HCT116 (cell line): ENCODE measurements around the gene LIPE. TPM values are rescaled to one million over a fixed set of nuclear protein-coding genes. Genes with fewer than 3 reads are reported as not detected.

Experiments
- ATAC-seq: fragments of 200-7000 bp; cut with Tn5 transposase; 2 replicates; pipeline ENCODE4 v1.9.1; 2020; ENCODE audit warnings: mild to moderate bottlenecking, moderate library complexity
- BruUV-seq: library from RNA; stranded (reverse); fragments of 400-500 nt; replicated peaks from 2 replicates; lab custom pipeline; 2021; lab: Mats Ljungman, UMichigan
- CTCF ChIA-PET: fragments of 300-600 bp; sonication (Branson Sonifier 250); formaldehyde crosslinking; loops from one replicate; lab custom pipeline; 2021; ENCODE audit warnings: antibody characterized with exemption; lab: Charles Lee
- POLR2A ChIA-PET: fragments of 300-600, 350-600 bp; sonication (Branson Sonifier 250); formaldehyde crosslinking; loops from one replicate; lab custom pipeline; 2021; ENCODE audit warnings: antibody characterized with exemption; lab: Charles Lee
- RAD21 ChIA-PET, 2 experiments: fragments of 300-600 bp; sonication (Branson Sonifier 250); formaldehyde crosslinking; loops; one replicate each; lab custom pipeline; 2023; ENCODE audit warnings: low total read pairs in 2 of 2; ENCODE audit not compliant: uncharacterized antibody in 2 of 2, unreplicated experiment in 2 of 2, low non-redundant PET in 1 of 2; lab: Charles Lee
- DNase-seq: peaks from one replicate; pipeline ENCODE4 v3.0.0-alpha.2; 2010; ENCODE audit warnings: low read depth, low spot score
- H2AFZ ChIP-seq: fragments of 200-600 bp; shearing (Covaris generic), sonication (generic); 2 replicates; pipeline ENCODE4 v1.6.1; 2017; ENCODE audit warnings: low read depth, mixed run types, mixed read lengths, antibody characterized with exemption, low read length; ENCODE audit not compliant: poor library complexity, severe bottlenecking
- H3K27ac ChIP-seq: 2 replicates; pipeline ENCODE4 v1.5.1; 2012; ENCODE audit warnings: low read depth, low read length
- H3K27me3 ChIP-seq: fragments of 200-600 bp; sonication (generic); 2 replicates; pipeline ENCODE4 v1.6.1; 2016; ENCODE audit warnings: mixed run types, low read length, mixed read lengths; ENCODE audit not compliant: insufficient read depth
- H3K36me3 ChIP-seq, 2 experiments: fragments of 200-500 bp in 1 of 2; fragments of 200-600 bp in 1 of 2; sonication (Bioruptor generic) in 1 of 2; sonication (generic) in 1 of 2; 2 replicates each; pipeline versions ENCODE4 v1.5.1 to v1.6.1; 2014 to 2016; ENCODE audit warnings: low read length in 2 of 2, inconsistent platforms in 1 of 2, mixed read lengths in 1 of 2, mixed run types in 1 of 2; ENCODE audit not compliant: insufficient read depth in 2 of 2, control insufficient read depth in 1 of 2
- H3K4me1 ChIP-seq, 2 experiments: fragments of 200-600 bp in 1 of 2; sonication (generic) in 1 of 2; 2 replicates each; pipeline versions ENCODE4 v1.5.1 to v1.6.1; 2012 to 2017; ENCODE audit warnings: low read length in 2 of 2, inconsistent platforms in 1 of 2, mild to moderate bottlenecking in 1 of 2, mixed read lengths in 1 of 2, mixed run types in 1 of 2, moderate library complexity in 1 of 2; ENCODE audit not compliant: insufficient read depth in 2 of 2, control insufficient read depth in 1 of 2
- H3K4me2 ChIP-seq: fragments of 200-600 bp; sonication (generic); 2 replicates; pipeline ENCODE4 v1.6.1; 2017; ENCODE audit warnings: mixed run types, low read length, mixed read lengths
- H3K4me3 ChIP-seq, 2 experiments: fragments of 200-600 bp in 1 of 2; sonication (generic) in 1 of 2; replicated peaks in 1 of 2; 2 replicates each; pipeline ENCODE4 v1.5.1; 2011 to 2016; ENCODE audit warnings: low read length in 2 of 2, control low read depth in 1 of 2, low read depth in 1 of 2, mild to moderate bottlenecking in 1 of 2, mixed read lengths in 1 of 2, mixed run types in 1 of 2
- H3K79me2 ChIP-seq: fragments of 200-600 bp; sonication (generic); 2 replicates; pipeline ENCODE4 v1.6.1; 2017; ENCODE audit warnings: mild to moderate bottlenecking, mixed run types, low read length, moderate library complexity, mixed read lengths; ENCODE audit not compliant: insufficient read depth
- H3K9ac ChIP-seq: fragments of 200-600 bp; sonication (generic); 2 replicates; pipeline ENCODE4 v1.6.1; 2016; ENCODE audit warnings: low read length, mixed read lengths
- H3K9me2 ChIP-seq: fragments of 200-600 bp; sonication (generic), shearing (Covaris generic); 2 replicates; pipeline ENCODE4 v1.6.1; 2017; ENCODE audit warnings: mixed run types, mild to moderate bottlenecking, moderate library complexity; ENCODE audit not compliant: insufficient read depth
- H3K9me3 ChIP-seq, 2 experiments: fragments of 200-500 bp in 1 of 2; fragments of 200-600 bp in 1 of 2; sonication (Bioruptor generic) in 1 of 2; sonication (generic) in 1 of 2; 2 replicates each; pipeline ENCODE4 v1.6.1; 2014 to 2017; ENCODE audit warnings: low read length in 2 of 2, mixed read lengths in 2 of 2, inconsistent platforms in 1 of 2, low read depth in 1 of 2, mild to moderate bottlenecking in 1 of 2, mixed run types in 1 of 2, moderate library complexity in 1 of 2; ENCODE audit not compliant: control insufficient read depth in 1 of 2, insufficient read depth in 1 of 2
- H4K20me1 ChIP-seq: fragments of 200-600 bp; sonication (generic), shearing (Covaris generic); 2 replicates; pipeline ENCODE4 v1.6.1; 2017; ENCODE audit warnings: mixed run types, mild to moderate bottlenecking, moderate library complexity; ENCODE audit not compliant: insufficient read depth
- CBX3 ChIP-seq: IDR thresholded peaks from 2 replicates; pipeline ENCODE4 v1.6.1; 2012; ENCODE audit warnings: low read depth
- CEBPB ChIP-seq: IDR thresholded peaks from 2 replicates; pipeline ENCODE4 v1.6.1; 2012; ENCODE audit warnings: low read depth
- CTCF ChIP-seq, 3 experiments: fragments of 200-600 bp in 1 of 3; sonication (generic) in 1 of 3; IDR thresholded peaks in 2 of 3; conservative IDR thresholded peaks in 1 of 3; 2 replicates each; pipeline ENCODE4 v1.5.1; 2012 to 2017; ENCODE audit warnings: low read depth in 2 of 3, low read length in 2 of 3, antibody characterized with exemption in 1 of 3, borderline replicate concordance in 1 of 3, control low read depth in 1 of 3, mild to moderate bottlenecking in 1 of 3, mixed read lengths in 1 of 3, mixed run types in 1 of 3, moderate library complexity in 1 of 3; ENCODE audit not compliant: insufficient read depth in 1 of 3
- EGR1 ChIP-seq: IDR thresholded peaks from 2 replicates; pipeline ENCODE4 v1.6.1; 2012; ENCODE audit warnings: low read depth
- EZH2 ChIP-seq: fragments of 200-600 bp; sonication (generic); IDR thresholded peaks from 2 replicates; pipeline ENCODE4 v1.6.1; 2017; ENCODE audit warnings: antibody characterized with exemption, mixed run types
- MAX ChIP-seq: IDR thresholded peaks from 2 replicates; pipeline ENCODE4 v1.6.1; 2012
- REST ChIP-seq: IDR thresholded peaks from 2 replicates; pipeline ENCODE4 v1.6.1; 2012; ENCODE audit warnings: low read depth
- SIN3A ChIP-seq: IDR thresholded peaks from 2 replicates; pipeline ENCODE4 v1.6.1; 2012; ENCODE audit warnings: low read depth
- SRF ChIP-seq: IDR thresholded peaks from 2 replicates; pipeline ENCODE4 v1.6.1; 2012; ENCODE audit warnings: low read depth
- TCF7L2 ChIP-seq: IDR thresholded peaks from 2 replicates; pipeline ENCODE4 v1.7.0; 2011; ENCODE audit warnings: borderline replicate concordance, inconsistent platforms; ENCODE audit not compliant: insufficient read depth, insufficient read length; ENCODE audit errors: extremely low read depth
- YY1 ChIP-seq: IDR thresholded peaks from 2 replicates; pipeline ENCODE4 v1.6.1; 2011; ENCODE audit warnings: low read length, low read depth, moderate library complexity, mild to moderate bottlenecking; ENCODE audit not compliant: insufficient replicate concordance; ENCODE audit errors: extremely low read depth
- ZNF274 ChIP-seq: fragments of 200-500 bp; sonication (Bioruptor generic); IDR thresholded peaks from 2 replicates; pipeline ENCODE4 v1.6.1; 2014; ENCODE audit warnings: mild to moderate bottlenecking, low read depth, low read length, inconsistent platforms
- intact Hi-C: fragments of 100-400 bp; cut with micrococcal nuclease; formaldehyde crosslinking; loops from 2 replicates; pipeline ENCODE4 v1.10.0; 2022
- total RNA-seq: library from RNA; stranded (reverse); gene quantifications from one replicate; pipeline ENCODE4 v1.2.1, GENCODE V29; 2021; ENCODE audit not compliant: unreplicated experiment

Gene LIPE
- total RNA-seq, 1 experiment from 2014 or later = 11.3 TPM

GRCh38 chr19:42368360-42368759 is 58.8 kb downstream of the LIPE start:
- Histone ChIP-seq H3K27ac (no peak overlapping the region), H3K36me3 (peaks cover 0 to 11% of the 10 kb centered on the region in 2 experiments; a peak in 2 of 4 replicates), H3K79me2 (no peaks in the 10 kb centered on the region), H3K4me3 (no peak overlapping the region), H3K9me3 (peaks cover 9 to 10% of the 10 kb centered on the region in 2 experiments; a peak in 2 of 4 replicates), H3K9me2 (no peaks in the 10 kb centered on the region), H3K27me3 (no peaks in the 10 kb centered on the region), H4K20me1 (no peaks in the 10 kb centered on the region), H3K9ac (no peak overlapping the region), H2AFZ (no peak overlapping the region), H3K4me1 (no peaks in the 10 kb centered on the region), H3K4me2 (no peak overlapping the region)
- BruUV-seq = no TSS peak
- intact Hi-C loops = no loop called here
- ATAC-seq (no peak), DNase-seq (no peak)
- POLR2A ChIA-PET = no interaction called here
- CTCF ChIA-PET = no interaction called here
- TF ChIP-seq EZH2 (no peak), EGR1 (no peak), TCF7L2 (no peak), SIN3A (no peak)
- RAD21 ChIA-PET = no interaction called here

- Histone ChIP-seq H3K4me1 (no peaks in the 10 kb centered on the region), H3K36me3 (peaks cover 0 to 11% of the 10 kb centered on the region in 2 experiments; a peak in 2 of 4 replicates), H3K4me2 (no peak overlapping the region), H3K9me3 (peaks cover 9 to 10% of the 10 kb centered on the region in 2 experiments; a peak in 2 of 4 replicates), H4K20me1 (no peaks in the 10 kb centered on the region), H3K27ac (no peak overlapping the region), H3K27me3 (no peaks in the 10 kb centered on the region), H2AFZ (no peak overlapping the region), H3K9ac (no peak overlapping the region), H3K79me2 (no peaks in the 10 kb centered on the region), H3K4me3 (no peak overlapping the region)
- ChIA-PET CTCF (no interaction called here), RAD21 (no interaction called here), POLR2A (no interaction called here)
- DNase-seq (no peak), ATAC-seq (no peak)
- TF ChIP-seq CBX3 (no peak), CTCF (IDR thresholded peaks at IDR 0.05 in 2 of 3, conservative IDR thresholded peaks at IDR 0.05 in 1 of 3; ENCODE audit: borderline replicate concordance in 1 of 3, insufficient read depth in 1 of 3, low read depth in 2 of 3, low read length in 2 of 3) (no peak), ZNF274 (no peak), REST (no peak), SRF (no peak), CEBPB (no peak), YY1 (no peak), MAX (no peak)
- TF ChIP-seq, all 23 proteins: peak for 0
- intact Hi-C loops = no loop called here
- BruUV-seq = no TSS peak
- H3K9me2 ChIP-seq = no peaks in the 10 kb centered on the region
These were observed 59.3 kb downstream of the LIPE start for GRCh38 chr19:42367929-42368328.
